ENCODE data around the gene KAZN.
A peak's percentile ranks its signal among the peaks of the same experiment; 100 is the strongest.

Gene KAZN

GRCh38 chr1:14777516-14778506, 179.3 kb downstream of the KAZN start:
- no peak for TF ChIP-seq CTCF (IDR thresholded peaks at IDR 0.05; ENCODE audit: insufficient read depth, low read depth, low read length, missing control alignments)
- no peak overlapping the region for H3K4me3 ChIP-seq (ENCODE audit: low read depth, low read length)
- DNase-seq (ENCODE audit: low read depth) = no peak

GRCh38 chr1:14778541-14778897, 180.0 kb downstream of the KAZN start:
- DNase-seq (ENCODE audit: low read depth) = no peak
- no peak overlapping the region for H3K4me3 ChIP-seq (ENCODE audit: low read depth, low read length)
- TF ChIP-seq CTCF (IDR thresholded peaks at IDR 0.05; ENCODE audit: insufficient read depth, low read depth, low read length, missing control alignments) = no peak

DNA sequence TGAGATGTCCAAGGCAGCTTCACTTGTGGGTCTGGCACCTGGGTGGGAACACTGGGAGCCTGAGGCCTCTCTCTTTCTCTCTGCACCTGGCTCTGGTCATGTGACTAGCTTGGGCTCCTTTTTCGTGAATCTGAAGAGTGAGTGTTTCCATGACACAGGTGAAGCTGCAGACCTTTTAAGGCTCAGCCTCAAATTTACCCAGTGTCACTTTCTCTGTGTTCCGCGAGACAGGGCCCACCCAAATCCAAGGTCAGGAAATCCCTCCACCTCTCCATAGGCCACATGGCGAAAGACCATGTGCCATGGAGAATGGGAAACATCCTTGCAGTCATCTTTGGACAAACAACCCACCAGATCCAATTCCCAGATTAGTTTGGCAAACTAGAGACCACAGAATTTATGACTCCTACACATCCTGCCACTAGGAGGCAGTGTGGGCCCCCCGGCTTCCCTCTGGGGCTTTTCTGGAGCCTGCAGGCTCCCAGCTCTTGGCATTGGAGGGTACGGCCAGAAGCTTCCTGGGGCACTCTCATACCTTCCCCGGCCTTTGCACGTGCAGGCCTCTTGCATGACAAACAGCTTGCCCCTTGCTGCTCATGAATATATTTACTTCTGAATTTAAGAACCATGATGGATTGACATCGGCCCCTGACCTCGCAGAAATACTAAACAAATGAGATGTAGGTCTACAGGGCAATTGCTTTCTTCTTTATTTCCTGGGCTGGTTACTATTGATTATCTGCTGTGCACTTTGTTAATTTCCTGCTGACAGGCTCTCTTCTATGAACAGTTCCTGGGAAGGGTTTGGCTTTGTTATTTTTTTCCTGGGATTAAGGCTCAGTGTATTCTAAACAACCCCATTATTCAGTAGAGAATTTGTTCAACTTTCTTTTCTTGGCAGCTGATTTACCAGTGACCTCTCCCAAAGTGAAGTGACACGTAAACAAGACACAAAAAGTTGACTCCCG, 180.7 kb downstream of the KAZN start:
- DNase-seq (ENCODE audit: low read depth) = peak; percentile 36
- peak; percentile 74 for TF ChIP-seq CTCF (IDR thresholded peaks at IDR 0.05; ENCODE audit: insufficient read depth, low read depth, low read length, missing control alignments)
- H3K4me3 ChIP-seq (ENCODE audit: low read depth, low read length) = no peak overlapping the region

DNA sequence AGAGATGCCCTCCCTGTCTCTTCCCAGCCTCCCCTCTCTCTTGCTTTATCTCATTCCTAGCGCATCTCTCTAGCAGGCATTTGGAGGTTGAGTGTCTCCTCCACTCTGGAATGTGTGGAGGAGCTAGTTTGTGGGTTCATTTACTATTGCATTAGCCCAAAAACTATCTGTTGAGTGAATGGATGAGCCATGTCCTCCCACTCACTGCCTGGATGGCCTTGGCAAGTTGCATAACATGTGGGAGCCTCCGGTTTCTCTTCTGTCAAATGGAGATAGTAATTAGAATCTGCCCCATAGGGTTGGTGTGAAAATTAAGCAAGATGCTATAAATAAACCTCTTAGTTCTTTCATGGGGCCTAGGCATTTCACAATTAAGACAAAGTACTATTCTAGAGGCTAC, 181.8 kb downstream of the KAZN start:
- no peak for DNase-seq (ENCODE audit: low read depth)
- no peak for TF ChIP-seq CTCF (IDR thresholded peaks at IDR 0.05; ENCODE audit: insufficient read depth, low read depth, low read length, missing control alignments)
- H3K4me3 ChIP-seq (ENCODE audit: low read depth, low read length) = no peak overlapping the region

GRCh38 chr1:14781811-14782210, 183.3 kb downstream of the KAZN start:
- DNase-seq (ENCODE audit: low read depth) = no peak
- H3K4me3 ChIP-seq (ENCODE audit: low read depth, low read length) = no peak overlapping the region
- no peak for TF ChIP-seq CTCF (IDR thresholded peaks at IDR 0.05; ENCODE audit: insufficient read depth, low read depth, low read length, missing control alignments)

DNA sequence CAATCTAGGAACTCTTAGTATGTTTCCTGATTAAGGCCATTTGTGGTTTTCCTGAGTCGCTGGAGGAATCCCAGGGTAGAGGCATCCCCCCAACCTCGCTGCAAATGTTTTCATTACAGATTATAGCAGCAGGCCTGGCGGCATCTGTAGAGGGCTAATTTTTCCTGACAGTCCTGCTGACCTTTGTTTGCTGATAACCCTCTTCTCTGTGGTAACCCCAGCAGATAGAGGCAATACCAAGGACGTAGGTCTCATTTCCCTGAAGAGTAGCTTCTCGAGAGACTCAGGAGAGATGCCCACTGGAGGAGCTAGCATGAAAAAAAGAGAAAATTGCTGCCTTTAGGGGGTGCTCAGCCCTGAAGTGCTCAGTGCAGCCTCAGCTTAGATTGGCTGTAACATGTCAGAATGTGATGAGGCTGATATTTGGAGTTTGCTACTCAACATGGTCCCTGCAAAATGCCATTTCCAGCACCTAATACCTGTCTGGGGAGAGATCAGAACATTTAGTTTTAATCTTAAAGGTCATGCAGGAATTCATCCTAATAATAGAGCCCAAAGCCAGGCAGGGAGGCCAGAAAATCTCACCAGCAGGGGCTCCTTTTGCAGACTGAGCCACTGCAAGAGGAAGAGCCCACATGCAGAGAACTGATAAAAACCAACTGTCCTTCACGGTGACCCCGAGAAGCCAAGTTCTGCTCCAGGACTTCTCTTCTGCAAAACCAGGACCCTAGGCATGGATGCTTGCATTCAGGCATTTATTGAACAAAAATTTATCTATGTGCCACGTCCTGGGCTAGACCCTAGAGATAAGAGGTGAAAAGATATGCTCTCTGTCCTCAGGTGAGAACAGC, 184.5 kb downstream of the KAZN start:
- DNase-seq (ENCODE audit: low read depth) = no peak
- H3K4me3 ChIP-seq (ENCODE audit: low read depth, low read length) = no peak overlapping the region
- TF ChIP-seq CTCF (IDR thresholded peaks at IDR 0.05; ENCODE audit: insufficient read depth, low read depth, low read length, missing control alignments) = no peak
